Glutamatergic neuron (in vitro differentiated cells): Measurements from ENCODE around the gene POLD3. TPM values are rescaled to one million over a fixed set of nuclear protein-coding genes. Genes with fewer than 3 reads are reported as not detected.
A peak's percentile ranks its signal among the peaks of the same experiment; 100 is the strongest.

Experiments used
- DNase-seq: peaks from one replicate; pipeline ENCODE4 v3.0.0; 2022
- H3K27ac Mint-ChIP-seq: one replicate; pipeline ENCODE4 v1.8.0; 2020; ENCODE audit warnings: mild to moderate bottlenecking, mixed read lengths, inconsistent platforms; ENCODE audit not compliant: unreplicated experiment
- H3K27me3 Mint-ChIP-seq: one replicate; pipeline ENCODE4 v1.8.0; 2020; ENCODE audit warnings: mild to moderate bottlenecking, moderate library complexity, mixed read lengths, inconsistent platforms; ENCODE audit not compliant: unreplicated experiment
- H3K36me3 Mint-ChIP-seq: one replicate; pipeline ENCODE4 v1.8.0; 2020; ENCODE audit warnings: mild to moderate bottlenecking, mixed read lengths, inconsistent platforms; ENCODE audit not compliant: unreplicated experiment
- H3K4me1 Mint-ChIP-seq: one replicate; pipeline ENCODE4 v1.8.0; 2020; ENCODE audit warnings: mild to moderate bottlenecking, low read depth, mixed read lengths, inconsistent platforms; ENCODE audit not compliant: unreplicated experiment
- H3K4me3 Mint-ChIP-seq: one replicate; pipeline ENCODE4 v1.8.0; 2020; ENCODE audit warnings: mild to moderate bottlenecking, mixed read lengths, inconsistent platforms; ENCODE audit not compliant: unreplicated experiment
- H3K9me3 Mint-ChIP-seq: one replicate; pipeline ENCODE4 v1.8.0; 2020; ENCODE audit warnings: mild to moderate bottlenecking, moderate library complexity, mixed read lengths, inconsistent platforms; ENCODE audit not compliant: unreplicated experiment
- total RNA-seq: library from RNA; stranded (reverse); fragmentation: NEBNext Ultra II Directional; extraction: Animal tissue kit (Norgen Biotek cat#: 25700); gene quantifications from one replicate; pipeline ENCODE4 v1.2.1, GENCODE V29; 2021; ENCODE audit not compliant: unreplicated experiment
- TF ChIP-seq, protein P1 (sequence below): fragments of 200-600 bp; sonication (generic); IDR thresholded peaks from one replicate; pipeline ENCODE4 v1.5.0; 2021; ENCODE audit not compliant: partially characterized antibody, unreplicated experiment

POLD3 gene
- total RNA-seq, 1 donor from 2014 or later, result 9.0 TPM

DNA sequence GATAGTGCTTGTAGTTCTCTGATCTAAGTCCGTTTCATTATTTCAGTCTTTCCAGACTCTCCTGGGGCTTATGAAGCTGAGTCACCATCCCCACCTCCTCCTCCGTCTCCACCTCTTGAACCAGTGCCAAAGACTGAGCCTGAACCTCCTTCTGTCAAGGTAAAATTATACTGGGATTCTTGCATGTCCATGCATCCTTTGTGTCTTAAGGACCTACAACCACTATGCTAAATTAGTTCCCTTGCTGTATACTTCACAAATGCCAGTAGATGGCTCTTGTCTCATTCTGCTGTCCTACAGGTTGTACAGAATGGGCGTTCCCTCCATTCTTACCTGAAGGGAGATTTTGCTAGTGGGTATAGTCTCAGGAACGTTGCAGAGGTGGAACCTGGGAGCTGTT, 42.2 kb downstream of the POLD3 start:
- Mint-ChIP-seq H3K36me3 (no peaks in the 10 kb centered on the region), H3K27me3 (no peaks in the 10 kb centered on the region), H3K4me3 (no peak overlapping the region), H3K9me3 (no peaks in the 10 kb centered on the region), H3K27ac (no peak overlapping the region), H3K4me1 (peaks cover 13% of the 10 kb centered on the region)
- no peak for DNase-seq
- TF ChIP-seq, protein P1, sequence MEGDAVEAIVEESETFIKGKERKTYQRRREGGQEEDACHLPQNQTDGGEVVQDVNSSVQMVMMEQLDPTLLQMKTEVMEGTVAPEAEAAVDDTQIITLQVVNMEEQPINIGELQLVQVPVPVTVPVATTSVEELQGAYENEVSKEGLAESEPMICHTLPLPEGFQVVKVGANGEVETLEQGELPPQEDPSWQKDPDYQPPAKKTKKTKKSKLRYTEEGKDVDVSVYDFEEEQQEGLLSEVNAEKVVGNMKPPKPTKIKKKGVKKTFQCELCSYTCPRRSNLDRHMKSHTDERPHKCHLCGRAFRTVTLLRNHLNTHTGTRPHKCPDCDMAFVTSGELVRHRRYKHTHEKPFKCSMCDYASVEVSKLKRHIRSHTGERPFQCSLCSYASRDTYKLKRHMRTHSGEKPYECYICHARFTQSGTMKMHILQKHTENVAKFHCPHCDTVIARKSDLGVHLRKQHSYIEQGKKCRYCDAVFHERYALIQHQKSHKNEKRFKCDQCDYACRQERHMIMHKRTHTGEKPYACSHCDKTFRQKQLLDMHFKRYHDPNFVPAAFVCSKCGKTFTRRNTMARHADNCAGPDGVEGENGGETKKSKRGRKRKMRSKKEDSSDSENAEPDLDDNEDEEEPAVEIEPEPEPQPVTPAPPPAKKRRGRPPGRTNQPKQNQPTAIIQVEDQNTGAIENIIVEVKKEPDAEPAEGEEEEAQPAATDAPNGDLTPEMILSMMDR, result no peak

DNA sequence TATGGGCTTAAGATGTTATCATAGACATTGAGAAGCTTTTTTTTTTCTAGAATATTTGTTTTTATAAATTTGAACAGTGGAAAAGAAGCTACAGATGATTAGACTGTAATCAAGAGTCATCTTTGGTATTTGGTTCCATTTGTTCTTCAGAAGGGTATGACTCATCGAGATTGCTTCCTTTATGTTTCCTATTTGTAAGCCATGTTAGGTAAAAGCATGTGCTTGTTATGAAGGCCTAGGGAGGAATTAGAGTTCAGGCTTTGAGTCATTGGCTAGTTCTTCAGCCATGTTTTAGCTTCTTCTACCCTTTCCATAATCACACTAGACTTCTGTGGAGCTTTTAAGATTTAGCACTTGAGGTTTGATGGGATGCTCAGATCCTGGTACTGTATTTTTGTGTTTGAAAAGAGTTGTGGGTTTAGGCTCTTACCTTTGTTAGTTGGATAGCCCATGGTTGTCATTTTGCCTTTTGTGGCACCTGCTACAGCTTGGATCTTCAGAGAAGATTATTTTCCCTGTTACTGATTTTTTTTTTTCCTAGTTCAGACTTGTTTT, 44.3 kb downstream of the POLD3 start:
- Mint-ChIP-seq H3K9me3 (no peaks in the 10 kb centered on the region), H3K27me3 (no peaks in the 10 kb centered on the region), H3K36me3 (no peaks in the 10 kb centered on the region), H3K4me3 (no peak overlapping the region), H3K27ac (no peak overlapping the region), H3K4me1 (peaks cover 30% of the 10 kb centered on the region)
- TF ChIP-seq, protein P1, result no peak
- no peak for DNase-seq

DNA sequence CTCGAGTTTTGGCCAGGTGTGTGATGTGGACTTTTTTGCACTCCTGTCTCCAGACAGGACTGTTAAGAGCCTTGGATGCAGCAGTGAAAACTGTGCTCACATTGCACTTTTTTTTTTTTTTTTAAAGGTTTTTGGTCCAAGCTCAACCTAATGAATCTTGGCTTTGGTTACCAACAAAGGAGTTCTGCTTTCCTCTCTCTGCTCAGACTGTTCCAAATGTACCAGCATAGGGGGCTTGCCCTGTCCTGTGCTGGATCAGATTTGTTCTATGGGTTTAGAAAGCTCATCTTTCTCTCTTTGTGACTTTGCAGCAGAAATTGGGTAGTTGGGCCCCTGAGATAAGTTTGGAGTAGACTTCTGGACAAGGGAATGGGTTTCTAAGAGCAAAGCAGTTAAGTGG, 45.3 kb downstream of the POLD3 start:
- H3K4me3 Mint-ChIP-seq, result peak overlapping the region; percentile 47
- TF ChIP-seq, protein P1, result no peak
- no peaks in the 10 kb centered on the region for H3K36me3 Mint-ChIP-seq
- peak overlapping the region; percentile 76 for H3K27ac Mint-ChIP-seq
- H3K9me3 Mint-ChIP-seq, result no peaks in the 10 kb centered on the region
- H3K4me1 Mint-ChIP-seq, result peaks cover 39% of the 10 kb centered on the region
- DNase-seq, result no peak
- H3K27me3 Mint-ChIP-seq, result no peaks in the 10 kb centered on the region

DNA sequence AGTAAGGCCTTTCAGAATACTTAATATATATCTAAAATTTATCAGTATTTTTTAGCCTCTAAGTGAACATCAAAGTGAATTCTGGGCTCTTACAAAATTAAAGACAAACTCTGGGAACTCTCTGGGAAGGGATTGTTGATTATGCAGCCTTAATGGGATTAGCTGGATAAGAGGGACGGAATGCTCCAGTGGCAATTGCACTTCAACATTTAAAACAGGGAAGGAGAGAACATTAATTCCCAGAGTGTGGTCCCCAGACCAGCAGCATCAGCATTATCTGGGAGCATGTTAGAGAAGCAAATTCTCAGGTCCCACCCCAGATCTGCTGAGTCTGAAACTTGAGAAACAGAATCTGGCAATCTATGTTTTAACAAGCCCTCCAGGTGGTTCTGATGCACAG, 46.5 kb downstream of the POLD3 start:
- Mint-ChIP-seq H3K36me3 (no peaks in the 10 kb centered on the region), H3K4me3 (no peak overlapping the region), H3K27me3 (no peaks in the 10 kb centered on the region), H3K4me1 (peaks cover 49% of the 10 kb centered on the region), H3K27ac (no peak overlapping the region), H3K9me3 (no peaks in the 10 kb centered on the region)
- no peak for DNase-seq
- TF ChIP-seq, protein P1, result no peak

DNA sequence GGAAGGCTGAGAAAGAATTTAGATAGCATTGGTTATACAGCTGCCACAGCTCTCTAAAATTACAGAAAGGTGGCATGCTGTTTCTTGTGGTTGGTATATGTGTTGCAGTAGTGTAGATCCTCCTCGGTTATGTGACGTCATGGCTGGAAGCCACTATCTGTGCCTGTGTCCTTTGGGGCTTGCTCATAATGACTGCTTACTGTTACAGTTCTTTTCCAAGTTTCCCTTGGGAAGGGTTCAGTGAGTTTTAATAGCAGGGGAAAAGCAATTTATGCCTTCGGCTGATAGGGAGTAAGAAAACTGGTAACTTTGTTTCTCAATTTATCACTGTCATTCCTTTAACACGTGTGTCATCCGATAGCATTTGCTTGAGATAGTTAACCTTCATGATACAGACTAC, 47.2 kb downstream of the POLD3 start:
- Mint-ChIP-seq H3K27ac (peak overlapping the region; percentile 45), H3K27me3 (no peaks in the 10 kb centered on the region), H3K36me3 (no peaks in the 10 kb centered on the region), H3K4me3 (peak overlapping the region; percentile 69), H3K9me3 (no peaks in the 10 kb centered on the region), H3K4me1 (peaks cover 50% of the 10 kb centered on the region)
- TF ChIP-seq, protein P1, result no peak
- peak; percentile 29 for DNase-seq
